ENCODE measurements around the gene RAB28. TPM values are rescaled to one million over a fixed set of nuclear protein-coding genes. Genes with fewer than 3 reads are reported as not detected.

The RAB28 gene
- total RNA-seq, 1 experiment from 2014 or later, result 12.1 TPM

DNA sequence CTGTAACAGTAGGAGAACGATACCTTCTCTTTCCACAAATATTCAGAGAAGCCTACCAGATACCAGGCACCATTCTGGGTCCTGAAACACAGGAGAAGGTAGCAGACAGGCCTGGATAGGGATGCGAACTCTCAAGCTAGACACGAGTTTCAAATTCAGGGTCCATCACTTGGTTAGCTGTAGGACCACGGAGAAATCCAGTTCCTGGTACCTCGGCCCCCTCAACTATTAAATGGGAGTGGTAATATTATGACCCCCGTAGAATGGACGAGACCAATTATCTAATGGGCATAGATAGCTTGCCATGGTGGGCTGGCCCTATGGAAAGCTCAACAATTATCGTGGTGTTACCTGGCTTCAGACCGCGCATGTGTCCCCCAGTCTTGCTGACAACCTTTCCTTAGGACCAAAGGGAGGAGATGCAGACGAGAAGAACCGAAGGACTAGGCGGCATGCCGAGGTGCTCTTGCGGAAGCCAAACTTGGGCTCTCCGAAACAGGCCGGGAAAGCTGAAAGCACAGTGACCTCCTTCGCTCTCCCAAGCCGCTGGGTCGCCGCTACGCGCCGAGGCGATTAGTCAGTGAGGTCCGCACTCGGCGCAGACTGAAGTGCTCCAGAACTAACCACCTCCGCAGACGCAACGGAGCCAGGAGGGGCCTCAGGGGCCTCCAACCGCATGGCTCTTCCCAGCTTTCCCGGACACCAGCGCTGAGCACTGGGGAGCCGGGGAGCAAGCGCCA lies 40.5 kb upstream of the RAB28 start:
- H3K4me3 ChIP-seq (replicated peaks in 1 of 2; ENCODE audit: low read depth in 1 of 2, low read length in 2 of 2), result no peak overlapping the region
- no peak for TF ChIP-seq ELF1 (IDR thresholded peaks at IDR 0.05; ENCODE audit: borderline replicate concordance, low read depth)
- TF ChIP-seq FOSL1 (IDR thresholded peaks at IDR 0.05; ENCODE audit: low read depth), result no peak
- no peak for TF ChIP-seq YY1 (IDR thresholded peaks at IDR 0.05; ENCODE audit: extremely low read depth, insufficient replicate concordance, low read depth, low read length)
- TF ChIP-seq, protein P1, sequence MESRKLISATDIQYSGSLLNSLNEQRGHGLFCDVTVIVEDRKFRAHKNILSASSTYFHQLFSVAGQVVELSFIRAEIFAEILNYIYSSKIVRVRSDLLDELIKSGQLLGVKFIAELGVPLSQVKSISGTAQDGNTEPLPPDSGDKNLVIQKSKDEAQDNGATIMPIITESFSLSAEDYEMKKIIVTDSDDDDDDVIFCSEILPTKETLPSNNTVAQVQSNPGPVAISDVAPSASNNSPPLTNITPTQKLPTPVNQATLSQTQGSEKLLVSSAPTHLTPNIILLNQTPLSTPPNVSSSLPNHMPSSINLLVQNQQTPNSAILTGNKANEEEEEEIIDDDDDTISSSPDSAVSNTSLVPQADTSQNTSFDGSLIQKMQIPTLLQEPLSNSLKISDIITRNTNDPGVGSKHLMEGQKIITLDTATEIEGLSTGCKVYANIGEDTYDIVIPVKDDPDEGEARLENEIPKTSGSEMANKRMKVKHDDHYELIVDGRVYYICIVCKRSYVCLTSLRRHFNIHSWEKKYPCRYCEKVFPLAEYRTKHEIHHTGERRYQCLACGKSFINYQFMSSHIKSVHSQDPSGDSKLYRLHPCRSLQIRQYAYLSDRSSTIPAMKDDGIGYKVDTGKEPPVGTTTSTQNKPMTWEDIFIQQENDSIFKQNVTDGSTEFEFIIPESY (IDR thresholded peaks at IDR 0.05; ENCODE audit: extremely low read depth, insufficient replicate concordance, low read length), result no peak
- no peak for TF ChIP-seq SP1 (IDR thresholded peaks at IDR 0.05; ENCODE audit: low read depth)
- no peak for TF ChIP-seq ZFX (IDR thresholded peaks at IDR 0.05)
- TF ChIP-seq, protein P2, sequence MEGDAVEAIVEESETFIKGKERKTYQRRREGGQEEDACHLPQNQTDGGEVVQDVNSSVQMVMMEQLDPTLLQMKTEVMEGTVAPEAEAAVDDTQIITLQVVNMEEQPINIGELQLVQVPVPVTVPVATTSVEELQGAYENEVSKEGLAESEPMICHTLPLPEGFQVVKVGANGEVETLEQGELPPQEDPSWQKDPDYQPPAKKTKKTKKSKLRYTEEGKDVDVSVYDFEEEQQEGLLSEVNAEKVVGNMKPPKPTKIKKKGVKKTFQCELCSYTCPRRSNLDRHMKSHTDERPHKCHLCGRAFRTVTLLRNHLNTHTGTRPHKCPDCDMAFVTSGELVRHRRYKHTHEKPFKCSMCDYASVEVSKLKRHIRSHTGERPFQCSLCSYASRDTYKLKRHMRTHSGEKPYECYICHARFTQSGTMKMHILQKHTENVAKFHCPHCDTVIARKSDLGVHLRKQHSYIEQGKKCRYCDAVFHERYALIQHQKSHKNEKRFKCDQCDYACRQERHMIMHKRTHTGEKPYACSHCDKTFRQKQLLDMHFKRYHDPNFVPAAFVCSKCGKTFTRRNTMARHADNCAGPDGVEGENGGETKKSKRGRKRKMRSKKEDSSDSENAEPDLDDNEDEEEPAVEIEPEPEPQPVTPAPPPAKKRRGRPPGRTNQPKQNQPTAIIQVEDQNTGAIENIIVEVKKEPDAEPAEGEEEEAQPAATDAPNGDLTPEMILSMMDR (IDR thresholded peaks at IDR 0.05 in 2 of 3, conservative IDR thresholded peaks at IDR 0.05 in 1 of 3; ENCODE audit: borderline replicate concordance in 1 of 3, insufficient read depth in 1 of 3, low read depth in 2 of 3, low read length in 2 of 3), result no peak
- TF ChIP-seq CBX3 (IDR thresholded peaks at IDR 0.05; ENCODE audit: low read depth), result no peak
- no peak for TF ChIP-seq EGR1 (IDR thresholded peaks at IDR 0.05; ENCODE audit: low read depth)
- DNase-seq (ENCODE audit: low read depth, low spot score), result no peak
- no peaks in the 10 kb centered on the region for H3K27me3 ChIP-seq (ENCODE audit: insufficient read depth, low read length)
- H3K4me2 ChIP-seq (ENCODE audit: low read length), result no peak overlapping the region
- no TSS peak for BruUV-seq (replicated peaks)
- H2AFZ ChIP-seq (ENCODE audit: low read depth, low read length, poor library complexity, severe bottlenecking), result no peak overlapping the region
- no peaks in the 10 kb centered on the region for H3K9me2 ChIP-seq (ENCODE audit: insufficient read depth)
- RAD21 ChIA-PET (ENCODE audit: low non-redundant PET in 1 of 2, low total read pairs in 2 of 2, uncharacterized antibody in 2 of 2, unreplicated experiment in 2 of 2), result no interaction called here
- H3K4me1 ChIP-seq (ENCODE audit: control insufficient read depth in 1 of 2, insufficient read depth in 2 of 2, low read length in 2 of 2), result no peaks in the 10 kb centered on the region
- no peak for ATAC-seq
- CTCF ChIA-PET, result no interaction called here
- H4K20me1 ChIP-seq (ENCODE audit: insufficient read depth), result no peaks in the 10 kb centered on the region
- H3K9ac ChIP-seq (ENCODE audit: low read length), result no peak overlapping the region
- H3K36me3 ChIP-seq (ENCODE audit: control insufficient read depth in 1 of 2, insufficient read depth in 2 of 2, low read length in 2 of 2), result no peaks in the 10 kb centered on the region
- H3K79me2 ChIP-seq (ENCODE audit: insufficient read depth, low read length), result no peaks in the 10 kb centered on the region
- POLR2A ChIA-PET, result no interaction called here
- no peaks in the 10 kb centered on the region for H3K9me3 ChIP-seq (ENCODE audit: control insufficient read depth in 1 of 2, insufficient read depth in 1 of 2, low read depth in 1 of 2, low read length in 2 of 2)
- intact Hi-C loops (cut with micrococcal nuclease), result no loop called here
- H3K27ac ChIP-seq (ENCODE audit: low read depth, low read length), result no peak overlapping the region

Measured in HCT116 (cell line).